BLaER1 (cell line): Measurements from ENCODE around the gene NAA20.
"Not testable (repeated sequence)": the region's sequence is repeated elsewhere in the genome, so short reads cannot be mapped to it uniquely, and the experiment has no call there.

Experiments used
- H3K27ac ChIP-seq: shearing (Covaris generic); formaldehyde crosslinking; 2 replicates; pipeline ENCODE4 v1.8.1; 2022
- H3K27me3 ChIP-seq: shearing (Covaris generic); formaldehyde crosslinking; 2 replicates; pipeline ENCODE4 v1.8.1; 2022
- H3K36me3 ChIP-seq: shearing (Covaris generic); formaldehyde crosslinking; 2 replicates; pipeline ENCODE4 v1.8.1; 2022
- H3K4me1 ChIP-seq: shearing (Covaris generic); formaldehyde crosslinking; 2 replicates; pipeline ENCODE4 v1.8.1; 2022
- H3K4me2 ChIP-seq: shearing (Covaris generic); formaldehyde crosslinking; 2 replicates; pipeline ENCODE4 v1.8.1; 2022
- H3K4me3 ChIP-seq: shearing (Covaris generic); formaldehyde crosslinking; 2 replicates; pipeline ENCODE4 v1.8.1; 2022
- H3K9ac ChIP-seq: shearing (Covaris generic); formaldehyde crosslinking; 2 replicates; pipeline ENCODE4 v1.8.1; 2022
- H3K9me3 ChIP-seq: shearing (Covaris generic); formaldehyde crosslinking; 2 replicates; pipeline ENCODE4 v1.8.1; 2022
- H4K20me1 ChIP-seq: shearing (Covaris generic); formaldehyde crosslinking; 2 replicates; pipeline ENCODE4 v1.8.1; 2022
- Cebpa-rat ChIP-seq: shearing (Covaris generic); IDR thresholded peaks from 2 replicates; pipeline ENCODE4 v1.8.1; 2022

NAA20 gene

DNA sequence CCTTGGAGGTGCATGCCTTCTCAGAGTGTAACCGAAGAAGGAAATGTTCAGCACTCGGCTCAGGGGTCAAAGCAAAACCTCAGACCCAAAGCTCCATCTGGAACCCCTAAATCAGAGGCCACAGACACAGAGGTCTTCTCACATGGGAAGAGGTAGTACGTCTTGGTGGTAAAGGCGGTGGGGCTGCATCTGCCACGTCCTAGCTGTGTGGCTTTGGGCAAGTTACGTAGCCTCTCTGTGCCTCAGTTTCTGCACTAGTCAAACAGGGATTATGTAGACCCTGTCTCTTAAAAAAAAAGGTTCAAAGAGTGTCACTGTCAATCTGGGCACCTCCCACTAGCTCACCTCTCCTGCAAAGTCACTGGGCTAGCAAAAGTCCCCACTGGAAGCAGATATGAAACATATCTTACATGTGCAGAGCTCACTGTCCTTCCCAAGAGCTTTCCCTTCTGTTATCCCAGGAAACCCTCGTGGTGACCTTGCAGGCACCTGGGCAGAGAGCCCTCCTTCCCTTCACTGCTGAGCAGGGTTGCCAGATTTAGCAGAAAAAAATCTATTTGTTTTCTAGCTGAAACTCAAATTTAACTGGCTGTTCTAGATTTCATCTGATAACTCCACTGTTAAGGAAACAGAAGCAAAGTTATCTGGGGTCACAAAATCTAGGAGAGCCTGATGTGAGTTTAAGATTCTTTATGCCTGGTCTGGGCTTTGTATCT, 18.0 kb upstream of the NAA20 start:
- Histone ChIP-seq H3K9me3 (no peaks in the 10 kb centered on the region), H4K20me1 (no peaks in the 10 kb centered on the region), H3K9ac (no peak overlapping the region), H3K27ac (no peak overlapping the region), H3K4me1 (peaks cover 90% of the 10 kb centered on the region), H3K36me3 (peaks cover 8% of the 10 kb centered on the region; the same call in 1 of the 2 replicates), H3K4me2 (peak overlapping the region; percentile 3), H3K4me3 (no peak overlapping the region), H3K27me3 (no peaks in the 10 kb centered on the region)
- TF ChIP-seq Cebpa-rat, result no peak

DNA sequence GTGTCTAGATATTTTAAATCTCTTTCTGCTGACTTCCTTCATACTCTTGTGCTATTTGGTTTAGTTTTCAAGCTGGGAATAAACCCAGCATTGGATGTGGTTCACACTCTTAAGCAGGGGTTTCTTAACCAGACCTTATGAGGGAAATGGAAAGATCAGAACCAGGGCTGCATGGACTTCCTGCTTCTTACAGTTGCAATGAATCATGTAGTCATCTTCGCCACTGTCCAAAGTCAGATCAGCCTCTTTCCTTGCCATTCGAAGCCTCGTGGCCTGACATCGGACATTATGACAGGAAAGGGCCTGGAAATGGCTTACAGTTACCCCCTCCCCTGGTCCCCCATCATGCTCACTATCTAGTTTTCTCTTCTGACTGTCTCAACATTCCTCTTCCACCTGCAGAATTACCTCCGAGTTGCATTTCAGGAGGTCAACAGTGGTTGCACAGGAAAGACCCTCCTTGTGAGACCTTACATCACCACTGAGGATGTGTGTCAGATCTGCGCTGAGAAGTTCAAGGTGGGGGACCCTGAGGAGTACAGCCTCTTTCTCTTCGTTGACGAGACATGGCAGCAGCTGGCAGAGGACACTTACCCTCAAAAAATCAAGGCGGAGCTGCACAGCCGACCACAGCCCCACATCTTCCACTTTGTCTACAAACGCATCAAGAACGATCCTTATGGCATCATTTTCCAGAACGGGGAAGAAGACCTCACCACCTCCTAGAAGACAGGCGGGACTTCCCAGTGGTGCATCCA, 16.8 kb upstream of the NAA20 start:
- no peak overlapping the region for H3K27ac ChIP-seq

DNA sequence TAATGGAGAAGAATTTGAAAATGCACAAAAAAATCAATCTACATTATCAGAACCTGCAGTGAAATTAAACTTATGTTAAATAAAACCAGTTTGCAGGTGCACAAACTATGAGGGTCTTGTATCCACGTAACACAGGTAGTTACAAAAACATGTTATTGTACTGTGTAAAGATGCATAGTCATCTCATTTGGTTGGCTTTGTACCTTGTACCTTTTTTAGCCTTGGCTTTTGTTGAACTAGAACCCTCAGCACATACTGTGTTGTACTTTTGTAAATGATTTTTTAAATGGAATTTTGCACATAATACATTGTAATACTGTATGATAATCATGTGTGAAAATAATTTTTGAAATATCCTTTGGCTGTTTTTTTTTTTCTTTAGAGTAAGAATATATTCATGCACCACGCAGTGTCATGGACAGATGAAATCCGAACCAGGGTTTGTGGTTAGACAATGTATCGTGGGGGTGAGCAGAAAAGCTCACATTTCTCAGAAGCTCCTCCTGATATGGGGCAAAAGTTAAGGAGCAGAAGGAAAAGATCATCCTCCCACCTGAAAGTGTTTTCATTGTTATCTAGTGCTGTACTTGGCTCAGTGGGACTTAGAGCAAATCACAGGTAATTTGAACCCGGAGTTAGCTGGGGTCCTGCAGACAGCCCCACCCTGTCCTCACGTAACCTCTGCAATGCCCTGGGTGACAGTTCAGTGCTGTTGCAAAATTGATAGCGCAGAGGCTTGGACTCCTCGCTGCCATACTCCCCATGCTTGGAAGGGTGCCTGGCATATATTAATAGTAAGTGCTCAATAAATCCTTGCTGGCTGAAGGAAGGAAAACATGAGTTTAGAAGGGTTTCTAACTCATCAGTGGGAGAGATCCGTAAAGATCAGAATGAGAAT, 14.8 kb upstream of the NAA20 start:
- no peaks in the 10 kb centered on the region for H4K20me1 ChIP-seq
- H3K4me2 ChIP-seq, result peak overlapping the region; percentile 92
- H3K4me1 ChIP-seq, result peaks cover 81% of the 10 kb centered on the region
- no peaks in the 10 kb centered on the region for H3K27me3 ChIP-seq
- no peak overlapping the region for H3K4me3 ChIP-seq
- peaks cover 8% of the 10 kb centered on the region; the same call in 1 of the 2 replicates for H3K36me3 ChIP-seq
- no peaks in the 10 kb centered on the region for H3K9me3 ChIP-seq
- 0 out of 2 replicates have a peak overlapping the region, but pooled peaks have one; percentile 56 for H3K9ac ChIP-seq
- no peak for TF ChIP-seq Cebpa-rat
- H3K27ac ChIP-seq, result peak overlapping the region; percentile 57

More for the DNA sequence above, 16.8 kb upstream of the NAA20 start:
- H3K36me3 ChIP-seq, result peaks cover 8% of the 10 kb centered on the region; the same call in 1 of the 2 replicates
- peaks cover 93% of the 10 kb centered on the region for H3K4me1 ChIP-seq
- no peaks in the 10 kb centered on the region for H3K9me3 ChIP-seq
- no peaks in the 10 kb centered on the region for H3K27me3 ChIP-seq
- H3K4me2 ChIP-seq, result no peak overlapping the region
- no peaks in the 10 kb centered on the region for H4K20me1 ChIP-seq
- H3K4me3 ChIP-seq, result no peak overlapping the region
- H3K9ac ChIP-seq, result no peak overlapping the region
- no peak for TF ChIP-seq Cebpa-rat

DNA sequence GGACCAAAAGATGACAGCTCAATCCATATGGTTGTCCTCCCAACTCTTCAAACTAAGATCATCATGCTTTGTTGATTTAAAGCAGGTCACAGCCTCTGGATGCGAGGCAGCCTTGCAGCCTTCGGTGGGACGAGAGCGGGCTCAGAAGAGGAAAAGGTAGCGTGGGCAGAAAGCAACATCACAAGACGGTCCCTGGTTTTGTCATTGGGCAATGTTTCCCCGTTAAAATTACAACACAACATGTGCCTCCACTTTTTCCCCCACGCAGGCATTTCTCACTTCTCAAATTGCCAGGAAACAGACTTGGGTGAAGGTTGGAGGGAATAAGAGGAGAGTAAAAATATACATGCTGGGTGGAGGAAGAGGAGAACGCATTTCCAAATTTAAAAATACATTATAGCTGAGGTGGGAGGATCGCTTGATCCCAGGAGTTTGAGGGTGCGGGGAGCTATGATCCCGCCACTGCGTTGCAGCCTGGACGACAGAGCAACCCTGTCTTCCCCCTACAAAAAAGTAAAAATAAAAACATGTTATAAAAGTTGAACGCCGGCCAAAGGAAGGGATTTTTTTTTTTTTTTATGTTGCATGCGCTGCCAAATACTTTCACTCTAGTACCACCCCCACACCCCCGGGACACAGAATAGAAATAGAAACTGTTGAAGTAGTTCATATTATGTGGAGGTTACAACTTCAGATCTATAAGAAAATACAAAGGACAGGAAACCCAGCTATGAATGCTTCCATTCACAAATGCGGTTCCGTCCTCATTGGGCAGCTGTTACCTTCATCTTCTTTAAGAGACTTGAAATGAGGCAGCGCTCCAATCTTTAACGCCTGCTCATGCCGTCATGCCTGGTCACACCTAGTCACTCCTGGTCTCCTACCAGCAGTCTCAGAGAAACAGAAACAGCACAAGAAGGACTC, 13.9 kb upstream of the NAA20 start:
- Histone ChIP-seq H3K4me3 (peak overlapping the region; percentile 58), H3K4me1 (peaks cover 73% of the 10 kb centered on the region), H3K27ac (peak overlapping the region; percentile 57), H3K9me3 (no peaks in the 10 kb centered on the region), H3K4me2 (peak overlapping the region; percentile 92), H4K20me1 (no peaks in the 10 kb centered on the region), H3K36me3 (peaks cover 8% of the 10 kb centered on the region; the same call in 1 of the 2 replicates), H3K27me3 (no peaks in the 10 kb centered on the region), H3K9ac (peak overlapping the region; percentile 56)
- TF ChIP-seq Cebpa-rat, result peak; percentile 38; the same call in 1 of the 2 replicates

DNA sequence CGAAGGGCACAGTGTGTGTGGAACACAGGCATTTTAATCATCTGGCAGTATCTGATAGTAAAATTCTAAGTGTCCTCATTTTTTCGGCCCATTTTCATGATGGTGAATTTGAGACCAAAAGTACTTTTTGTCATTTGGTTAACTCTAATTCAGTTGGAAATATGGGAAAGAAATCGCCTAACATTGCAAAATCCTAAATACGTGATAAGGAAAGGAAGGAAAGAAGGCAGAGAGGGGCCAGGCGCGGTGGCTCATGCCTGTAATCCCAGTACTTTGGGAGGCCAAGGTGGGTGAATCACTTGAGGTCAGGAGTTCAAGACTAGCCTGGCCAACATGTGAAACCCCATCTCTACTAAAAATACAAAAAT, 13.2 kb upstream of the NAA20 start:
- H3K36me3 ChIP-seq, H4K20me1 ChIP-seq, H3K9me3 ChIP-seq, H3K27me3 ChIP-seq, H3K9ac ChIP-seq: not testable (repeated sequence)
- H3K4me1 ChIP-seq, result peaks cover 73% of the 10 kb centered on the region
- H3K4me2 ChIP-seq, result peak overlapping the region; percentile 92
- H3K27ac ChIP-seq, result peak overlapping the region; percentile 57; the same call in 1 of the 2 replicates
- H3K4me3 ChIP-seq, result peak overlapping the region; percentile 58

DNA sequence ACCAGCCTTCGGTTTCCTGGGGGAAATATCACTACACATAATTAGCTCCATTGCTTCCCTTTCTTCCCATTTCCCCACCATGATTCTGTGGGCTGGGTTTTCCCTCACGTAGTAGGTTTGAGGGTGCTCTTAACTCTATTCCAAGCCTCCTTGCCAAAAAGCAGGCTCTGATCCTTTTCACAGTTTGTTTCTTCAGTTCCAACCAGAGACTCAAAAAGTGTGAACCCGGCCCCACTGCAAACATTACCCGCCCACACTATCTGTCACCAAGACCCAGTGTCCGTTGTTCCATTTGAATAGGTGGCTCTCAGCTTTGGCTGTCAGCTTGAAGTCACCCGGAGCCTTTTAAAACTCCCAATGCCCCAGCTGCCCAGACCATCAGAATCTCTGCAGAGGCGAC, 11.8 kb upstream of the NAA20 start:
- Histone ChIP-seq H3K36me3 (peaks cover 8% of the 10 kb centered on the region; the same call in 1 of the 2 replicates), H3K27me3 (no peaks in the 10 kb centered on the region), H3K4me1 (peaks cover 73% of the 10 kb centered on the region), H3K4me2 (peak overlapping the region; percentile 92), H3K27ac (no peak overlapping the region), H3K9ac (no peak overlapping the region), H4K20me1 (no peaks in the 10 kb centered on the region), H3K4me3 (no peak overlapping the region), H3K9me3 (no peaks in the 10 kb centered on the region)
- TF ChIP-seq Cebpa-rat, result no peak

DNA sequence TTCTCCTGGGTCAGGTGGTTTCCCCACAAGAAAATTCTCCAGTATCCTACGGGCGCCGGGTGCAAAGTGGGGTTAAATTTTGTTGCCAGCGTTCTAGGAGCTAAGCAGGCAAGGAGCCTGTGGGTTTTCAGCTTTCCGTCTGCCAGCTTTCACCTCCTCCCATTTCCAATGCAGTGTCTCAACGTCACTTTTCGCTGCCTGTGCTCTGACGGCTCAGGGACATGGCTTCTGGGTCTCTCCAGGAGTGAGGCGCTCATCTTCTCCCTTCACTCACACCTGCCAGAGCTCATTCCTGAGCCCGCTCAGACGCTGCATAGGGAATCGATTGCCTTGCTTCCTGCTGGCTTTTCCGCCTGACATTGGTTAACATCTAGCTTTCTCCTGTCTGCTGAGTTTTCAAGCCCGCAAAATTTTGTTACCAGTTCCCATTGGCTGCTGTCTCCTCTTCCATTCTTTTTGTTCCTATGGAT, 7.3 kb upstream of the NAA20 start:
- H3K36me3 ChIP-seq, result no peaks in the 10 kb centered on the region
- H3K4me3 ChIP-seq, result peak overlapping the region; percentile 31; the same call in 1 of the 2 replicates
- TF ChIP-seq Cebpa-rat, result no peak
- H3K9ac ChIP-seq, result peak overlapping the region; percentile 55; the same call in 1 of the 2 replicates
- peaks cover 65% of the 10 kb centered on the region for H3K4me1 ChIP-seq
- peak overlapping the region; percentile 58; the same call in 1 of the 2 replicates for H3K27ac ChIP-seq
- H3K9me3 ChIP-seq, result no peaks in the 10 kb centered on the region
- no peaks in the 10 kb centered on the region for H3K27me3 ChIP-seq
- H4K20me1 ChIP-seq, result no peaks in the 10 kb centered on the region
- peak overlapping the region; percentile 76 for H3K4me2 ChIP-seq

GRCh38 chr20:20010639-20011500, 6.3 kb upstream of the NAA20 start:
- peak overlapping the region; percentile 53 for H3K27ac ChIP-seq
- H3K36me3 ChIP-seq, result no peaks in the 10 kb centered on the region
- peak overlapping the region; percentile 76 for H3K4me2 ChIP-seq
- no peaks in the 10 kb centered on the region for H3K27me3 ChIP-seq
- no peaks in the 10 kb centered on the region for H4K20me1 ChIP-seq
- peak overlapping the region; percentile 2; the same call in 1 of the 2 replicates for H3K4me3 ChIP-seq
- TF ChIP-seq Cebpa-rat, result no peak
- peaks cover 54% of the 10 kb centered on the region for H3K4me1 ChIP-seq
- peak overlapping the region; percentile 44; the same call in 1 of the 2 replicates for H3K9ac ChIP-seq
- no peaks in the 10 kb centered on the region for H3K9me3 ChIP-seq
